HEK293T (cell line): ENCODE data around the gene WDR18.

Experiments
- CTCF ChIA-PET: fragments of 350-600 bp; formaldehyde crosslinking; extraction: SDS; loops from one replicate; lab custom pipeline; 2021; ENCODE audit warnings: antibody characterized with exemption, inconsistent platforms; lab: Yijun Ruan, JAX
- POLR2A ChIA-PET: fragments of 350-600 bp; formaldehyde crosslinking; extraction: SDS; loops from one replicate; lab custom pipeline; 2020; ENCODE audit warnings: antibody characterized with exemption, inconsistent platforms; lab: Yijun Ruan, JAX
- DNase-seq: peaks from one replicate; pipeline ENCODE4 v3.0.0; 2012; ENCODE audit warnings: mixed read lengths; ENCODE audit errors: extremely low spot score
- ARNT ChIP-seq: fragments of 450-650 bp; IDR thresholded peaks from 2 replicates; pipeline ENCODE4 v1.6.1; 2017; ENCODE audit warnings: mild to moderate bottlenecking
- BHLHE40 ChIP-seq: fragments of 450-650 bp; IDR thresholded peaks from 2 replicates; pipeline ENCODE4 v1.6.1; 2016; ENCODE audit warnings: mild to moderate bottlenecking, moderate library complexity, borderline replicate concordance
- CTBP1 ChIP-seq: fragments of 450-650 bp; IDR thresholded peaks from 2 replicates; pipeline ENCODE4 v1.6.1; 2016; ENCODE audit warnings: borderline replicate concordance
- ELF4 ChIP-seq: fragments of 450-650 bp; IDR thresholded peaks from 2 replicates; pipeline ENCODE4 v1.6.1; 2017; ENCODE audit warnings: antibody characterized with exemption
- FOXA1 ChIP-seq: fragments of 450-650 bp; IDR thresholded peaks from 2 replicates; pipeline ENCODE4 v1.6.1; 2016; ENCODE audit warnings: mild to moderate bottlenecking
- FOXK2 ChIP-seq: fragments of 450-650 bp; IDR thresholded peaks from 2 replicates; pipeline ENCODE4 v1.6.1; 2016; ENCODE audit warnings: mild to moderate bottlenecking
- FOXM1 ChIP-seq: fragments of 450-650 bp; IDR thresholded peaks from 2 replicates; pipeline ENCODE4 v1.6.1; 2017; ENCODE audit warnings: mild to moderate bottlenecking, borderline replicate concordance
- HDGF ChIP-seq: fragments of 450-650 bp; IDR thresholded peaks from 2 replicates; pipeline ENCODE4 v1.6.1; 2017; ENCODE audit warnings: antibody characterized with exemption, borderline replicate concordance
- L3MBTL2 ChIP-seq: fragments of 450-650 bp; conservative IDR thresholded peaks from 2 replicates; pipeline ENCODE4 v1.6.1; 2016; ENCODE audit warnings: mild to moderate bottlenecking
- LEF1 ChIP-seq: fragments of 450-650 bp; IDR thresholded peaks from 2 replicates; pipeline ENCODE4 v1.6.1; 2017; ENCODE audit warnings: mild to moderate bottlenecking, borderline replicate concordance
- NFRKB ChIP-seq: fragments of 450-650 bp; IDR thresholded peaks from 2 replicates; pipeline ENCODE4 v1.6.1; 2016; ENCODE audit warnings: mild to moderate bottlenecking, moderate library complexity
- PKNOX1 ChIP-seq: fragments of 450-650 bp; IDR thresholded peaks from 2 replicates; pipeline ENCODE4 v1.6.1; 2016
- SP1 ChIP-seq: fragments of 450-650 bp; IDR thresholded peaks from 2 replicates; pipeline ENCODE4 v1.6.1; 2017
- SUZ12 ChIP-seq: fragments of 450-650 bp; IDR thresholded peaks from 2 replicates; pipeline ENCODE4 v1.6.1; 2016; ENCODE audit warnings: mild to moderate bottlenecking
- TARDBP ChIP-seq: fragments of 450-650 bp; IDR thresholded peaks from 2 replicates; pipeline ENCODE4 v1.6.1; 2016
- ZNF384 ChIP-seq: fragments of 450-650 bp; IDR thresholded peaks from 2 replicates; pipeline ENCODE4 v1.6.1; 2016

WDR18 gene

GRCh38 chr19:944171-944567 lies 40.0 kb upstream of the WDR18 start:
- POLR2A ChIA-PET = no interaction called here
- TF ChIP-seq NFRKB = no peak
- no peak for TF ChIP-seq FOXA1
- no peak for TF ChIP-seq ELF4
- no peak for TF ChIP-seq TARDBP
- no peak for TF ChIP-seq PKNOX1
- no peak for TF ChIP-seq CTBP1
- TF ChIP-seq LEF1 = no peak
- TF ChIP-seq SP1 = no peak
- TF ChIP-seq SUZ12 = no peak
- TF ChIP-seq BHLHE40 = no peak
- no peak for TF ChIP-seq ZNF384
- no peak for DNase-seq
- CTCF ChIA-PET = interaction anchor here (0.6 kb wide), 1 partner anchor 658 kb away, joined by 4 read pairs; no protein-coding TSS in a partner anchor

- CTCF ChIA-PET = no interaction called here
- TF ChIP-seq TARDBP (no peak), L3MBTL2 (no peak), HDGF (no peak), ARNT (no peak), FOXK2 (no peak), FOXM1 (no peak)
- no peak for DNase-seq
- POLR2A ChIA-PET = no interaction called here
These were observed 39.4 kb upstream of the WDR18 start for GRCh38 chr19:944663-945241.

GRCh38 chr19:945401-946252 lies 38.5 kb upstream of the WDR18 start:
- ChIA-PET POLR2A (no interaction called here), CTCF (no interaction called here)
- no peak for DNase-seq
- no peak for TF ChIP-seq L3MBTL2

- CTCF ChIA-PET = interaction anchor here (0.7 kb wide), 1 partner anchor 36 kb away, joined by 3 read pairs; no protein-coding TSS in a partner anchor
- TF ChIP-seq ARNT = no peak
- no peak for TF ChIP-seq PKNOX1
- no peak for TF ChIP-seq LEF1
- no peak for TF ChIP-seq BHLHE40
- TF ChIP-seq FOXK2 = no peak
- POLR2A ChIA-PET = no interaction called here
- DNase-seq = no peak
These were observed 36.9 kb upstream of the WDR18 start for GRCh38 chr19:947090-947706.

- DNase-seq = no peak
- TF ChIP-seq HDGF (no peak), ELF4 (no peak), L3MBTL2 (no peak), FOXM1 (no peak), LEF1 (no peak), NFRKB (no peak), ZNF384 (no peak), TARDBP (no peak), PKNOX1 (no peak), SUZ12 (no peak), ARNT (no peak), SP1 (no peak), FOXK2 (no peak), CTBP1 (no peak), BHLHE40 (no peak)
- POLR2A ChIA-PET = no interaction called here
- CTCF ChIA-PET = no interaction called here
These were observed 36.2 kb upstream of the WDR18 start for GRCh38 chr19:947707-948539.

- ChIA-PET CTCF (no interaction called here), POLR2A (no interaction called here)
- no peak for DNase-seq
- TF ChIP-seq FOXK2 (no peak), CTBP1 (no peak), ARNT (no peak), SUZ12 (no peak), FOXM1 (no peak), L3MBTL2 (no peak), HDGF (no peak), FOXA1 (no peak), ZNF384 (no peak), NFRKB (no peak), PKNOX1 (no peak)
These were observed 35.2 kb upstream of the WDR18 start for GRCh38 chr19:948842-949496.
